ENCODE data around the gene SUGP2.

The SUGP2 gene

GRCh38 chr19:19033426-19034203 lies at the start of gene SUGP2, which contains the start of gene ARMC6:
Gene SUGP2, minus strand, starts transcription at chr19:19033517. Its CDS starts 2,446 bp downstream, at chr19:19031071.
Gene ARMC6, plus strand, starts transcription at chr19:19033603. Its CDS starts 607 bp downstream, at chr19:19034210.
- peak; percentile 93 for DNase-seq

- DNase-seq: no peak
Observed at GRCh38 chr19:19081642-19082151, 48.4 kb upstream of the SUGP2 start.

- no peak for DNase-seq
Observed at GRCh38 chr19:19079571-19079970, 46.3 kb upstream of the SUGP2 start.

- no peak for DNase-seq
Observed at GRCh38 chr19:19078801-19079200, 45.5 kb upstream of the SUGP2 start.

- DNase-seq: no peak
Observed at GRCh38 chr19:19077103-19077502, 43.8 kb upstream of the SUGP2 start.

GRCh38 chr19:19076476-19076875 lies 43.2 kb upstream of the SUGP2 start:
- no peak for DNase-seq

GRCh38 chr19:19075126-19075525 lies 41.8 kb upstream of the SUGP2 start:
- DNase-seq: no peak

GRCh38 chr19:19074196-19074882 lies 41.0 kb upstream of the SUGP2 start:
- no peak for DNase-seq

GRCh38 chr19:19071897-19072296 lies 38.6 kb upstream of the SUGP2 start:
- DNase-seq: no peak

GRCh38 chr19:19068659-19069654 lies 35.6 kb upstream of the SUGP2 start:
- peak; percentile 6 to 38 for DNase-seq

- no peak for DNase-seq
Observed at GRCh38 chr19:19067276-19068072, 34.2 kb upstream of the SUGP2 start.

GRCh38 chr19:19064811-19065745 lies 31.8 kb upstream of the SUGP2 start:
- peak in 1 of 2 donors; percentile 33 for DNase-seq

GRCh38 chr19:19064098-19064722 lies 30.9 kb upstream of the SUGP2 start:
- no peak for DNase-seq

GRCh38 chr19:19063183-19064097 lies 30.1 kb upstream of the SUGP2 start, which contains the start of gene SLC25A42:
Gene SLC25A42, plus strand, starts transcription at chr19:19063994. Its CDS starts 32,131 bp downstream, at chr19:19096125.
- DNase-seq: peak; percentile 100

GRCh38 chr19:19062454-19063182 lies 29.3 kb upstream of the SUGP2 start:
- DNase-seq: no peak

GRCh38 chr19:19061506-19061905 lies 28.2 kb upstream of the SUGP2 start:
- DNase-seq: no peak

GRCh38 chr19:19059837-19060611 lies 26.7 kb upstream of the SUGP2 start:
- DNase-seq: no peak

Measured in CD4-positive, alpha-beta T cell treated with Interleukin-1 beta for 1 hour (primary cell).